ENCODE measurements around the gene WBP1. TPM values are rescaled to one million over a fixed set of nuclear protein-coding genes. Genes with fewer than 3 reads are reported as not detected.
"Not testable (repeated sequence)": the region's sequence is repeated elsewhere in the genome, so short reads cannot be mapped to it uniquely, and the experiment has no call there.

WBP1 gene
- total RNA-seq, 1 donor = 18.5 TPM

DNA sequence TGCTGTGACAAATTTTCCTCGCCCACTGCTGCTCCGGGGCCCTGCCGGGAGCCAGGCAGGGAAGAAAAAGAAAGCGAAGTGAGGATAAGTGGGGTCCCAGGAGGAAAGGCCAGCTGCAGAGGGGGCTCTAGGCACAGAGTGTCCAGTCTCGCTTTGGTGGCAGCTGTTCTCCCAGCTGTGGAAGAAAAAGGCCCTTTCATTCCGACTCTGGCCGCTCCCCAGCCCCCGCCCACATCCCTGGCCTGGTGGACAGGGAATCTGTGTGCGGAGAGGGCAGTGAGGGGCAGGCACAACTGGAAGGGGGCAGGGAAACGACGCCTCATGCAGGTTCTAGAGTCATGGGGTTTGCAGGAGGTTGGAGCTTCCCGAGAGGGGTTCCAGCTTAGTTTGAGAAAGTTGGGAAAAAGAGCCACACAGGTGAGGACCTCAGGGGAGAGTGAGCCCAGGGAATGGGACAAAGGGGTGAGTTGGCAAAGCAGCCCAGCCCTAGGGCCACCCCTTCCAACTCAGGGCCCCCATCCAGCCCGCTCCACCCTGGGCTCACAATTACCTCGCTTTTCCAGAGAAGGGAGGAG, 18.3 kb upstream of the WBP1 start:
- Histone ChIP-seq H3K9me3 (ENCODE audit: low read depth, low read length) (no peaks in the 10 kb centered on the region), H3K4me1 (ENCODE audit: insufficient read depth, low read length) (peaks cover 33% of the 10 kb centered on the region), H3K4me3 (ENCODE audit: low read length) (no peak overlapping the region), H3K27me3 (ENCODE audit: insufficient read depth, low read length) (peaks cover 45% of the 10 kb centered on the region)

- peaks cover 47% of the 10 kb centered on the region for H3K27me3 ChIP-seq (ENCODE audit: insufficient read depth, low read length)
- peaks cover 33% of the 10 kb centered on the region for H3K4me1 ChIP-seq (ENCODE audit: insufficient read depth, low read length)
- H3K9me3 ChIP-seq (ENCODE audit: low read depth, low read length) = no peaks in the 10 kb centered on the region
- no peak overlapping the region for H3K4me3 ChIP-seq (ENCODE audit: low read length)
These were observed 17.7 kb upstream of the WBP1 start for GRCh38 chr2:74440378-74441169.

GRCh38 chr2:74441170-74441689, 17.0 kb upstream of the WBP1 start:
- H3K4me3 ChIP-seq (ENCODE audit: low read length) = no peak overlapping the region
- H3K9me3 ChIP-seq (ENCODE audit: low read depth, low read length) = no peaks in the 10 kb centered on the region
- H3K27me3 ChIP-seq (ENCODE audit: insufficient read depth, low read length) = peaks cover 47% of the 10 kb centered on the region
- H3K4me1 ChIP-seq (ENCODE audit: insufficient read depth, low read length) = peaks cover 33% of the 10 kb centered on the region

GRCh38 chr2:74441690-74442482, 16.4 kb upstream of the WBP1 start, which contains the start of gene RTKN:
Gene RTKN, minus strand, starts transcription at chr2:74441937. Its CDS starts 121 bp downstream, at chr2:74441816.
- Histone ChIP-seq H3K4me3 (ENCODE audit: low read length) (no peak within 1 kb of the TSS), H3K9me3 (ENCODE audit: low read depth, low read length) (no peaks in the 10 kb centered on the region), H3K27me3 (ENCODE audit: insufficient read depth, low read length) (peaks cover 47% of the 10 kb centered on the region), H3K4me1 (ENCODE audit: insufficient read depth, low read length) (peaks cover 33% of the 10 kb centered on the region)

GRCh38 chr2:74442483-74443297, 15.5 kb upstream of the WBP1 start:
- peaks cover 47% of the 10 kb centered on the region for H3K27me3 ChIP-seq (ENCODE audit: insufficient read depth, low read length)
- H3K4me3 ChIP-seq (ENCODE audit: low read length) = not testable (repeated sequence)

GRCh38 chr2:74444498-74445318, 13.5 kb upstream of the WBP1 start:
- Histone ChIP-seq H3K4me3 (ENCODE audit: low read length) (no peak overlapping the region), H3K27me3 (ENCODE audit: insufficient read depth, low read length) (peaks cover 47% of the 10 kb centered on the region), H3K4me1 (ENCODE audit: insufficient read depth, low read length) (peaks cover 28% of the 10 kb centered on the region), H3K9me3 (ENCODE audit: low read depth, low read length) (no peaks in the 10 kb centered on the region)

More at GRCh38 chr2:74442483-74443297, 15.5 kb upstream of the WBP1 start:
- H3K4me1 ChIP-seq (ENCODE audit: insufficient read depth, low read length) = peaks cover 33% of the 10 kb centered on the region
- not testable (repeated sequence) for H3K9me3 ChIP-seq (ENCODE audit: low read depth, low read length)

GRCh38 chr2:74447230-74447999, 10.8 kb upstream of the WBP1 start:
- no peaks in the 10 kb centered on the region for H3K9me3 ChIP-seq (ENCODE audit: low read depth, low read length)
- H3K4me1 ChIP-seq (ENCODE audit: insufficient read depth, low read length) = peaks cover 5% of the 10 kb centered on the region
- no peak overlapping the region for H3K4me3 ChIP-seq (ENCODE audit: low read length)
- peaks cover 20% of the 10 kb centered on the region for H3K27me3 ChIP-seq (ENCODE audit: insufficient read depth, low read length)

DNA sequence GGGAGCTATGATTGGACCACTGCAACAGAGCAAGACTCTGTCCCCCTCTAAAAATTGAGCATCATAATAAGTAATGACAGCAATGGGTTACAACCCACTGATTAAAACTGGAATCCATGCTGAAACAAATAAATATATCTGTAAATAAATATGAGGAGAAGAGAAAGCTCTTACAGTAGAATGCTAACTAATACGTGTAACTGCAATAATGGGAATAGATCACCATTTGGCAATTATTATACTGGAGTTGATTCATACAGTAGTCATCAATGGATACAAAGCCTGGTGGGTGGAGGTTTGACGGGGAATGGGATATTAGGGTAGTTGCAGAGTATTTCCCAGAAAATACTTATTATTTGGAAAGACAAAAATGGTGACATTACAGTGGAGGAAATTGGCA, 9.5 kb upstream of the WBP1 start:
- no peaks in the 10 kb centered on the region for H3K9me3 ChIP-seq (ENCODE audit: low read depth, low read length)
- H3K4me3 ChIP-seq (ENCODE audit: low read length) = no peak overlapping the region
- peaks cover 13% of the 10 kb centered on the region for H3K27me3 ChIP-seq (ENCODE audit: insufficient read depth, low read length)
- peaks cover 14% of the 10 kb centered on the region for H3K4me1 ChIP-seq (ENCODE audit: insufficient read depth, low read length)

DNA sequence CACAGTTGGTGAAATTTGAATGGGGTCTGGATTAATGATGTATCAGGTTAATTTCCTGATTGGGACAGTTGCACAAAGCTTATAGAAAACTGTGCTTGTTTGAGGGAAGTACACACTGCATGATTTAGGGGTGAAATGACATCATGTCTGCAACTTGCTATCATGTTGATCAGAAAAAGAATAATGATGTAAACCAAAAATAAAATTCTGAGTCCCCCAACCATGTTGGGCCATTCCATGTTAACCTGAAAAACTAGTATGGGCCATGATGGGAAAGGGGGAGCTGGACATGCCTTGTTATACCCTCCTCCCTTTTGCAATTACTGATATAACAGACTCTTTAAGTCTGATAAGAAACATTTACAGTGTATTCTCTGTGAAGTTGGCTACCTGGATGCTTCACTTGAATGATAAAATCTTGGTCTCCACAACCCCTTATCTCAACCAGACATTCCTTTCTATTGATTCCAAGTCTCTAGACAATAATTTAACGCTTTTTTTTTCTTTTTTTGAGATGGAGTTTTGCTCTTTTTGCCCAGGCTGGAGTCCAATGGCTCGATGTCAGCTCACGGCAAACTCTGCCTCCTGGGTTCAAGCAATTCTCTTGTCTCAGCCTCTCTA, 7.6 kb upstream of the WBP1 start:
- Histone ChIP-seq H3K27me3 (ENCODE audit: insufficient read depth, low read length) (no peaks in the 10 kb centered on the region), H3K4me1 (ENCODE audit: insufficient read depth, low read length) (peaks cover 26% of the 10 kb centered on the region), H3K4me3 (ENCODE audit: low read length) (no peak overlapping the region), H3K9me3 (ENCODE audit: low read depth, low read length) (no peaks in the 10 kb centered on the region)

DNA sequence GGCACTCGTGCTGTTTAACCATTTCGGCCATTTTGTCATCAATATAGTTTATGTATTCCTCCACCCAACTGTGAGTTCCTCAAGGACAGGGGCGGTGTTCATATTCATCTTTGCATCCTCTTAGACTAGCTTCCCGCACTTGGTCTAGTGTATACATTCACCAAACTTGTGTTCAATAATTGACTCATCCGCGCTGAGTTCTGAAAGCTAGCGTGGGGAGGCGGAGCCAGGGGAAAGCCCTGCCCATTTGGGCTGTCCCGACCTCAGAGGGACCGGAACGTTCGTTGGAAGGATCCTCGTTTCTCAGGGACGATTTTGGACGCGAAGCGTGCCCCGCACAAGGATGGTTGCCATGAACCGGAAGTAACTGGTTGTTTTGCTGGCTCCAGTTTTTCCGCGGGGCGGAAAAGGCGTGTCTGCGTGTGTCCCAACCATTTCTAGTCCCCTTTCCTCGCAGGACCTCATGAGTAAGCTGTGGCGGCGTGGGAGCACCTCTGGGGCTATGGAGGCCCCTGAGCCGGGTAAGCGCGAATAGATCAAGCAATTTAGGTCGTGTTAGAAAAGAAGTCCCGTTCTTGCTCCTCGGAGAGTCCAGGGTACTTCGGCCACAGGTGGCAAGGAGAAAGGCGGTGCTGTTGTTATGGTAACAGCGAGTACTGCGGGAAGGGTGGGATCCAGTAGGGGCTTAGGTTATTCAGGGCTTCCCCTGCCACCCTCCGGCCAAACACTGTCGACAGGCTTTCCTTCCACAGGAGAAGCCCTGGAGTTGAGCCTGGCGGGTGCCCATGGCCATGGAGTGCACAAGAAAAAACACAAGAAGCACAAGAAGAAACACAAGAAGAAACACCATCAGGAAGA, 3.4 kb upstream of the WBP1 start, which contains the start of gene INO80B:
TSS of gene INO80B (plus strand) at position 434 of the 858 bp plus-strand sequence. CDS start at position 464, 30 bp downstream.
- Histone ChIP-seq H3K27me3 (ENCODE audit: insufficient read depth, low read length) (no peaks in the 10 kb centered on the region), H3K4me1 (ENCODE audit: insufficient read depth, low read length) (peaks cover 54% of the 10 kb centered on the region), H3K9me3 (ENCODE audit: low read depth, low read length) (no peaks in the 10 kb centered on the region), H3K4me3 (ENCODE audit: low read length) (peak within 1 kb of the TSS; percentile 55)

DNA sequence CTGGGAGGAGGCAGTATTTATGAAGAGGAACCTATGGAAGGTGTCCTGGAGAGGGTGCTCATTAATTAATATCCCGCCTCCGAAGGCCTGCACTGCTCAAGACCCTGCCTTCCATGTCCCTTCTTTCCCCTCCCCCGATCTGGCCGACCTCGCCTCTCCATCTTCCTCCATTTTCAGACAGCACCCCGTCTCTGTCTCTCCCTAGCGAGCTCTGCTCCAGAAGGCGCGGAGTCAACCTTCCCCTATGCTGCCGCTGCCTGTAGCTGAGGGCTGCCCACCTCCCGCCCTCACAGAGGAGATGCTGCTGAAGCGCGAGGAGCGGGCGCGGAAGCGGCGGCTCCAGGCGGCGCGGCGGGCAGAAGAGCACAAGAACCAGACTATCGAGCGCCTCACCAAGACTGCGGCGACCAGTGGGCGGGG, 1.1 kb upstream of the WBP1 start:
- peaks cover 52% of the 10 kb centered on the region for H3K4me1 ChIP-seq (ENCODE audit: insufficient read depth, low read length)
- H3K9me3 ChIP-seq (ENCODE audit: low read depth, low read length) = no peaks in the 10 kb centered on the region
- no peaks in the 10 kb centered on the region for H3K27me3 ChIP-seq (ENCODE audit: insufficient read depth, low read length)
- peak overlapping the region; percentile 75 for H3K4me3 ChIP-seq (ENCODE audit: low read length)

DNA sequence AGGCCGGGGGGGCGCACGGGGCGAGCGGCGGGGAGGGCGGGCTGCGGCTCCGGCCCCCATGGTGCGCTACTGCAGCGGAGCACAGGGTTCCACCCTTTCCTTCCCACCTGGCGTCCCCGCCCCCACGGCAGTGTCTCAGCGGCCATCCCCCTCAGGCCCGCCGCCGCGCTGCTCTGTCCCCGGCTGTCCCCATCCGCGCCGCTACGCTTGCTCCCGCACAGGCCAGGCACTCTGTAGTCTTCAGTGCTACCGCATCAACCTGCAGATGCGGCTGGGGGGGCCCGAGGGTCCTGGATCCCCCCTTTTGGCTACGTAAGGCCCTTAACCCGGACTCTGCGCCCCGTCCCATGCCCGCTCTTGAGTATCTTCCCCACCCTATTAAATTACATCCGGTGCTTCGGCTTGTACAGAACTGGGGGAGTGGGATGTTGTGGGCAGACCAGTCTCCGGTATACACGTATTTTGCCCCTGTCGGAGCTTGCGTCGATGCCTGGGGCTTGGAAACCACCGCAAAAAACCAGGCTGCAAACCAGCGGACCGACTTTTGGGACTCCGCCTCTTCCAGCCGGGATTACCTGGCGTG, 598 bp upstream of the WBP1 start:
- H3K27me3 ChIP-seq (ENCODE audit: insufficient read depth, low read length) = no peaks in the 10 kb centered on the region
- peaks cover 48% of the 10 kb centered on the region for H3K4me1 ChIP-seq (ENCODE audit: insufficient read depth, low read length)
- H3K4me3 ChIP-seq (ENCODE audit: low read length) = peak overlapping the region; percentile 75
- no peaks in the 10 kb centered on the region for H3K9me3 ChIP-seq (ENCODE audit: low read depth, low read length)
